Suppressor macrophage treated with lipopolysaccharide for 1 hour (primary cell): Measurements from ENCODE around the gene SH3D21.

Source experiments
- DNase-seq, 3 donors: peaks; one replicate each; pipeline ENCODE4 v3.0.0-alpha.2; 2020 to 2022

Gene SH3D21

DNA sequence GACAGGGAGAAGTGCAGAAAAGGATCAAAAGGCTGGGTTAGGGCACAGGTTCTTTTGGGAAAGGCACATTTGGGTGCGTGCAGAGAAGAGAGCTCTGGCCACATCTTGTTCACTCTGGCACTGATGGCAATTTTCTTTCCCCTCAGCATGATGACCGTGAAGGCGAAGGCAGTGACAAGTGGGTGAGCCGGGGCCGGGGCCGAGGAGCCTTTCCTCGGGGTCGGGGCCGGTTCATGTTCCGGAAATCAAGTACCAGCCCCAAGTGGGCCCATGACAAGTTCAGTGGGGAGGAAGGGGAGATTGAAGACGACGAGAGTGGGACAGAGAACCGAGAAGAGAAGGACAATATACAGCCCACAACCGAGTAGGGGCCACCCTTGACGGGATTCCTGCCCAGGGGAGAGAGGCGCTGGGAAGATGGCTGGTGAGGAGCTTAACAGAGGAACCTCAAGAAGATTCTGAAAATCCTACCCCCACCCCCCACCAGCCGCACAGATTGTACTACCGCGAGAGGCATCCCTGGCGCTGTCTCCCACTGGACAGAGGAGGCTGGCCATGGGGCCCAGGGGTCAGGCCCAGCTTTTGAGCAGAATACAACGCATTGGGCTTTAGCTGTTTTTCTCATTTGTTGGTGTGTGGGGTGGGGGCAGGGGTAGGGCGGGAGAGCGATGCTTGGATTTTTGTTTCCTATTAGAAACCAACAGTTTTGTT is 2.4 kb upstream of the SH3D21 start:
- DNase-seq = no peak

DNA sequence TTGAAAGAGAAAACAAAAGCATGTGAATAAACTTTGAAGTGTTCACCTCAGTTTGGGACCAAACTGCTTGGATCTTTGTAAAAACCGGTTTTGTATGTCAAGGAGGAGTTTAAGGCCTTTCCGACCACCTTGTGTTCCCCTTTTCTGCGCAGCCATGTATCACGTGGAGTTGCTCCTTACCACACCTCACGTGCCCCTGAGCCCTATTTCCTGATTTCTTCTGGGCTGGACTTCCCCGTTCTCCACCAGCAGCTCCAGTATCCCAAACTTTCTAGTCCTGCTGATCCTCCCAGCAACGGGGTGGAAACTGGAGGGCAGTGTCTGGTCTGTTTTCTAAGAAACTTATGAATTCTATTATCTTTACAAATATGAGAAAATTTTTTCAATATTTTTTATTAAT is 1.6 kb upstream of the SH3D21 start:
- peak; percentile 86 for DNase-seq

DNA sequence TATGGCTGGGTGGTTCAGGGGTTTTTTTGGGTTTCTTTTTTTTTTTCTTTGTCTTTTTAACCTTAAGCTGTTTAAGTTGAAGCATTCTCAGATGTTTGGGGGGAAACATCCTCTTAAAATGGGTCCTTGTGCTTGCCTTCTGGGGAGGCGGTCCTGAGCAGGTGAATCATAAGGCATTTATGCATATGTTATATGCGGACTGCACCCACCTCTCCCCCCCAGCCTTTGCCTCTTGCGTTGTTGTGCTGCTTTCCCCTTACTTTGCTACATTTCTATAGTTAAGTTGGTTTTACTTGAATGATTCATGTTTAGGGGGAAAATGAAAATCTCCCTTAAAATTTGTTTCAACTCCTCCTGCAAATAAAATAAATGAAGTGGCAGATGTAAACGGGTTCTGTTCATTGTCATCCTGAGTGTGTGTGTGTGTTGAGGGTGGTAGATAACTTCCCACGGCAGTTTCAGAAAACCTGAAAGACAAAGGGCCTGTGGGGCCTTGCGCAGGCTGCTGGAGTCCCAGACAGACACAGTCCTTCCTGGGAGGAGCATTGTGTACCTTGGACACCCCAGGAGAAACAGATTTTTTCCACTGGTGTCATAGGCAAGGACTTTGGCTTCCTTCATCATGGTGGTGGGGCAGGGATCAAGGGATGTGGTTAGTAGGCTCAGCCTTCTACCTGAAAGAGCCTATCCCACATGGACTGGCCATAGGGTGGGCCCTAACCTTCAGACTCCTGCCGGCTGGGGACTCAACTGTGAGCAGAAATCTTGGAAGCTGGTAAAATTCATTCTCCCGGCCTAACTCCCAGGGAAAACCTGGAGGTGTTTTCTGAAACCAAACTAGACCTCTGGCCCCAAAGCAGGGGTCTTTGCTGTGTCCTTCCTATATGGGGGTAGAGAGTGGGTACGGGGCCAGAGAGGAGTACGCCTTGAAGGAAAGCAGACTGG is 926 bp upstream of the SH3D21 start:
- DNase-seq = no peak

DNA sequence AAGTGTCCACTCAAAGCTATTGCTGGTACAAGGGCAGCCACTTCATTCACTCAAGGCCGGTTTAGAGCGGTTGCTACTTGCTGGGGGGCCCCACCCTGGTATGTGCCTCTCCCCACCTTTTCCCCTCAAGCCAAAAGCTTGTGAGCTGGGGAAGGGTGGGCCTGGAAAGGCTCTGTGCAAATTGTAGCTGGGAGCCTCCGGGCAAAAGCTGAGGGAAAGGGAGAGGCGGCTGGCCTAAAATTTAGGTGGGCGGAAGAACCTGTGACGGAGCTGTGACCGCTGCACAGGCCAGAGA is 306 bp upstream of the SH3D21 start:
- DNase-seq = no peak

DNA sequence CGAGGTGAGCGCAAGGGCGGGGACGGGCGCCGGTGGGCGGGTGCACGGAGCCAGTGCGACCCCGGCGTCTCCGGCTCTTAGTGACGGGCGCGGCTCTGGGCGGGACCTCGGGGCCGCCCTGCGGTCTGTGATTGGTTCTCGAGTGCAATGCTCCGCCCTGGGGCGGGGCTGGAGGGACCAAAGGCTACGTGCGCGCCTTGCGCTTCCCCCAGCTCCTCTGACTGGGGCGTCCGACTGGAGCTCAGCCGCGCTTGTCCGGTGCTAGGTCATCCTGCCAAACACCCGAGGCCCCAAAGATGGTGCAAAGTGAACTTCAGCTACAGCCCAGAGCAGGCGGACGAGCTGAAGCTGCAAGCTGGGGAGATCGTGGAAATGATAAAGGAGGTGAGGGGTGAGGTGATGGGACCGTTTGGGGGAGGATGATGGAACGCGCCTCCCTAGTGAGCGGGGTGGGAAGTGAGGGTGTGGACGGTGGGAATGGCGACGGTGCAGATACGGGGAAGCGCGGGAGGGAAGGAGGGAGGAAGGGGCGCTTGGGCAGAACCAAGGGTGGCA is 811 bp downstream of the SH3D21 start:
- peak; percentile 93 to 97 (median 95) for DNase-seq

DNA sequence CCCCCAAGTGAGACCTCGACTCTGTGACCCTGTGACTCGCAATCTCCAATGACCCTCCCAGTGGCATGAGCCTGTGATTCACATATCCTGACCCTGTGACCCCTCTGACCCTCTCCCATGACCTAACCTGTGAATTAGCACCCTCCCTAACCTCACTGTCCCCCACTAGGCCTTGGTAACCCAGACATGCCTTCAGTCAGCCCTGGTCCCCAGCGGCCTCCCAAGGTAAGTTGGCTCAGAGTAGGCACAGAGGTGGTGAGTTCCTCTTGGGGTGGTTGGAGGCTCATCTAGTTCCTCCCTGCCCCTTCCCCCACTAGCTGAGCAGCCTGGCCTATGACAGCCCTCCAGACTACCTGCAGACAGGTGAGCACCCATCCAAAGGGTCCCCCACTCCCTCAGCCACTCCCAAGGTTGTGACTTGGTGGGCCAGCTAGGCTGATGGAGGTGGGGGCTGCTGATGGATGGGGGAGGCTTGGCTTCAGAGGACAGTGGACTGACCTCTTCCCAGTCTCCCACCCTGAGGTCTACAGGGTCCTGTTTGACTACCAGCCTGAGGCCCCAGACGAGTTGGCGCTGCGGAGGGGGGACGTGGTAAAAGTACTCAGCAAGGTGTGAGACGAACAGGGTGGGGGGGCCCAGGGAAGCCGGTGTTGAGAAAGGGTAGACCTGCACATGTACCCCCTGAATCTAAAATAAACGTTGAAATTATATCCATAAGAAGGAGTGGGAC is 1.6 kb downstream of the SH3D21 start:
- peak in 2 of 3 donors; percentile 26 to 31 for DNase-seq

DNA sequence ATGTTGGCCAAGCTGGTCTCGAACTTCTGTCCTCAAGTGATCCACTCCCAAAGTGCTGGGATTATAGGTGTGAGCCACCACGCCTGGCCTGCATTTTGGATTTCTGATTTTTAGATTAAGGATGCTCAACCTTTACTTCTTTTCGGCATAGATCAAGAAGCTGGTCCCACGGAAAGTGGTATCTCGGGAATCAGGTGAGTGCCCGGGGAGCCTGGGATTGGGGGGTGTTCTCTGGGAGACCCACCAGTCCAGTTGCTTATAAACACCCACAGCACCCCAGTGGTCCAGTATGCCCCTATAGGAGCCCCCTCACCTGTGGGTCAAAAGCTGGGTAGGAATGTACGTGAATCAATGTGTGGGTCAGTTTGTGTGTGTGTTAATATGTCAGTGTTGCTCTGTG is 3.2 kb downstream of the SH3D21 start:
- no peak for DNase-seq

DNA sequence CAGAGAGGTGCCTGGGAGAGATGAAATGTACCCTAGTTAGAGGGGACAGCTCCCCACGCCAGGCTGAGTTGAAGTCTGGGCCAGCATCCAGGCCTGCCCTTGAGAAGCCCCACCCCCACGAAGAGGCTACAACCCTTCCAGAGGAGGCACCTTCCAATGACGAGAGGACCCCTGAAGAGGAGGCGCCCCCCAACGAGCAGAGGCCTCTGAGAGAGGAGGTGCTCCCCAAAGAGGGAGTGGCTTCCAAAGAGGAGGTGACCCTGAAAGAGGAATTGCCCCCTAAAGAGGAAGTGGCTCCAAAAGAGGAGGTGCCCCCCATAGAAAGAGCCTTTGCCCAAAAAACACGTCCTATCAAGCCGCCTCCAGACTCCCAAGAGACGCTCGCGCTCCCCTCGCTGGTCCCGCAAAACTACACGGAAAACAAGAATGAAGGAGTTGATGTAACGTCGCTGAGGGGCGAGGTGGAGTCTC is 14.2 kb downstream of the SH3D21 start:
- peak in 2 of 3 donors; percentile 28 to 30 for DNase-seq

DNA sequence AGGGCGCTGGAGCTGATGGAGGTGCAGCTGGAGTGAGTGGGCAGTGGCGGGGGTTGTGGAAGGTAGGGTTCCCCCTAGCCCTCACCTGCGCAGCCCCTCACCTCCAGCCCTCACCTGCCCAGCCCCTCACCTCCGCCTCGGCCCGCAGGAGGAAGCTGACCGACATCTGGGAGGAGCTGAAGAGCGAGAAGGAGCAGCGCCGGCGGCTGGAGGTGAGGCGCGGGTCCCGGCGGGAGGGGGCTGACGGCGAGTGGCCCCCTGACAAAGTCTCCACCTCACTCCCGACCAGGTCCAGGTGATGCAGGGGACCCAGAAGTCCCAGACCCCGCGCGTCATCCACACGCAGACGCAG is 14.6 kb downstream of the SH3D21 start:
- no peak for DNase-seq

DNA sequence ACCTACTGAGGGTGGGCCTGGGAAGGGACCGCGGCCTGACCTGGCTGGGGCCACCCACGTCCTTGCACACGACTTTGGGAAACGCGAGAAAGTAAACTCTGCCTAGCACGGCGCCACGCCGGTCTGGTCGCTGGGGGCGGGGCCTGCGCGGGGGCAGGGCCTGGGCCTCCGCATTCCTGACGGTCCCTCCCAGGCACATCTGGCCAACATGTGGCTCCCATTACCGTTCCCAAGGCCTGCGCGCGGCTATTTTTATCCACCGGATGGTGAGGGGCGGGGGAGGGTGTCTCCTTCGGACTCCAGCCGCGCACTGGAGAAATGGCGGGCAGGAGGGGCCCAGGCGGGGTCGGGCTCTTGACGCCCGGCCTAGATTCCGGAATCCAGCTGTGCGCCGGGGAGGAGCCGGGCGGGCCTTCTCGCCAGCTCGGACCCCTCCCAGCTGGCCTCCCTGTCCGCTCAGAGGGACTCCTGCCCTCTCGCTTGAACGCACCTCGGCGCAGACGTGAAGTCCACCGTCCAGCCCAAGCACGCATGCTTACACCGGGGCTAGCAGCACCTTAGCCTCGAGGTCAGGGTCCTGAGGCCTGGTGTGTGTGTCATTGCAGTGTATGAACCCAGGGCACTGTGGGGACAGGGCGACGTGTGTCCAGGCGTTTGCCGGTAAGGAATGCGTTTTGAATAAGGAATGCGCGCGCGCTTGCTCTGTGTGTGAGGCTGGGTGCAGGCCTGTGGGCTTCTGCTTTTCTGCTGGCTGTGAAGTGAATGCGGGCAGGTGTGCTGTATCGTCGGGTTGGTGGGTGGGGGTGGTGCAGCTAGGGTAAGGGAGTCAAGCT is 15.2 kb downstream of the SH3D21 start:
- DNase-seq = peak in 2 of 3 donors; percentile 47 to 63

DNA sequence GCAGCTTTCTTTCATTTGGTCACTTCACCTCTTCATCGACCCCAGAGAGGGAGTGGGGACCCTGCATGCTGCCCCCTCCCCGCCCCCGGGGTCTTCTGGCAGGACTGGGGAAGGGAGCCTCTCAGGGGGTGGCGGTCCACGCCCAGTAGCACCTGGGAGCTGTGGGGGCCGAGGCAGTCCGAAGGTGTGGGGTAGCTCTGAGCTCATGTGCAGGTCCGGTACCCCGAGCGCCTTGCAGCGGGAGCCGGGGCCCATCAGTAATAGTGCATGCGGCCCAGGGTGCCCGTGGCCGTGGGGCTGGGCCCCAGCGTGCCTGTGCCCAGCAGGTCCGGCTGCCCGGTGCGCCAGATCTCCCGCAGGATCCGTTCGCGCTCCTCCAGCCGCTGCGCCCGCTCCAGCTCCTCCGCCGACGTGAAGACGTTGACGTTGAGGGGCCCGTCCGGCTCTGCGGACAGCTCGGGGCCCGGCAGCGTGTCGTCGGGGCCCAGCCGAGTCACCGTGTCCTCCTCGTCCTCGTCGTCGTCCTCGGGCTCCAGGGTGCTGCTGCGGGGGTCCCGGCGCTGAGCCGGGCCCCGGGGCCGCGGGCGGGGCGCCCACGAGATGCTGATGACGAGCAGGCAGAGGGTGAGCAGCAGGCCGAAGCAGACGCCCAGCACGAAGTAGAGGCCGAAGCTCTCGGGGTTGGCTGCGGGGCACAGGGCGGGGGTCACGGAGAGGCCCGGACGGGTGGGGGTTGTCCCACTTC is 16.0 kb downstream of the SH3D21 start:
- DNase-seq = peak in 1 of 3 donors; percentile 22

DNA sequence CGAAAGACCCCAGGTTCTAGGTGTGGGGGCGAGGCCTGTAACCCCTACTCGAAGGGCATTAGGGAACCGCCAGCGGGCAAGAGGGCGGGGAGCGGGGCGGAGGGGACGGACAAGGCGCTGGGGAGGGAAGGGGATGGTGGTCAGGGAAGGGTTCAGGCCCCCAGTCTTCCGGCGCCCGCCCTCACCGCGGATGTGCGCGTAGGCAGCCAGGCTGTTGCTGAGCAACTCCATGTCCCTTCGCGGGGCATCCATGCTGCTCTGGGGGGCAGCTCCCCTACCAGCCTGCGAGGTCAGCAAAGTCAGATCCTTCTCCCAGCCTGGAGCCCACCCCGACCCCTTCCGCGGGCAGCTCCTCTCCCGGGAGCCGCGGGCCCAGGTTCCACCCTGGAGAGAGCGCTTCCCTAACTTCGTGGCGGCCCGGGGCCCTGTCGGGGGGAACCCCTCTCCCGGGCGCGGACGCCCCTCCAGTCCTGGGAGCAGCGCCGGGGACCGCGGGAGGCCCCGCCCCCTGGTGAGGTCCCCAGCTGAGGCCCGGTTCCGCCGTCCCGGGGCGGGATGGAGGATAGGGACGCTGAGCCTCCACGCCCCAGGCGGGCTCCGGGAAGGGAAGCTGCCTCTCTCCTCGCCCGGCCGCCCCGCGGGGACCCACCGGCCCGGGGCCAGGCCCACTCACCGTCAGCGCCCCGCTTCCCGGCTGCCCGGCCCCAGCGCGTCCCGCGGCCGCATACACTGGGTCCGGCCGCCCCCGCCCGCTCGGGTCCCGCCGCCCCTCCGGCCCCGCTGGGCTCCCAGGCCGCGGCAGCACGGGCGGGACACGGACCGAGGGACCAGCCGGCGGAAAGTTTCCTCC is 16.8 kb downstream of the SH3D21 start:
- DNase-seq = peak; percentile 38 to 69 (median 48)

DNA sequence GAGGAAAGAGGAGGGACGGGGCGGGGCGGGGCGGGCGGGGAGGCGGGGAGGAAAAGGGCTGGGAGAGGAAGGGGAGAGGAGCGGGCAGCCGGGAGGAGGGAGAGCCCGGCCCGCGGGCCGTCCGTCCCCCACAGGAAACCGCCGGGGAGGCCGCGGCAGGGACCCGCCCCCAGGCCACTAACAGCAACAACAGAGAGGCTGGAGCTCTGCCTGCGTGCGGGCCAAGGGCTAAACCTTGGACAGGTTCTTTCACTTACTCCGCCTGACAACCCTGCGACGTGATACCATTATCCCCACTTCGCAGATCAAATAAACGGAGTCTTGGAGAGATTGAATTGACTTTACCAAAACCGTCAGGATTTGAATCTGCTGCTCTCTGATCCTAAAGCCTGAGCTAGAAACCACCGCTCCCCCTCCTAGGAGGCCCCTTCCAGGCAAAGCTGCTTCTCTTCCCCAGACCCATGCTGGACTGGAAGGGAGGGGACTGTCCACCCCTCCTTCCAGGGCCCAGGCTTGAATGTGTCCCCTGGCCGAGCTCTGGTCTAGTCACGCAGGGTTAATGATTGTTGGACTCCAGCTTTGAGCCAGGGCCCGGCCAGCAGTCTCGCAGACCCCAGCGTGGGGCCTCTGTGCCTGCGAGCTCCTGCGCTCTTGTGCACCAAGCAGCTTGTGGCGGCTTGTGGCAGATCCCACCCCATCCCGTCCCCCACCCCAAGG is 17.6 kb downstream of the SH3D21 start, which contains the start of gene EVA1B:
TSS of gene EVA1B (minus strand) at position 10 of the 717 bp plus-strand sequence. CDS start 608 bp downstream, outside the sequence.
- DNase-seq = peak in 2 of 3 donors; percentile 65 to 80

DNA sequence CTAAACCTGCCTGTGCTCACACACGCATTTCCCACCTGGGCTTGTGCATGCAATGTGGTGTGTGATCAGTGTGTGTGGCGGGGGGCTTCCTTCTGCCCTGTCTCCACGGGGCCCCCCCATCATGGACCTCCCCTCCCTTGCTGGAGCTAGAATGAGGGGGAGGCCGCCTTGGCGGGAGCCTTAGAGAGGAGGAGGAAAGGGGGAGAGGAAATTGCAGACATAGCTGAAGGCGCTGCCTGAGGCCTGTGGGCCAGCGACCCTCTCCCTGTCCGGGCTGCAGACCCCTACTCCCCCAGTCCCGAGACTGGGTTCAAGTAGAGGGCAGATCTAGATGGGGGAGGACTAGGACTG is 18.2 kb downstream of the SH3D21 start:
- DNase-seq = no peak

DNA sequence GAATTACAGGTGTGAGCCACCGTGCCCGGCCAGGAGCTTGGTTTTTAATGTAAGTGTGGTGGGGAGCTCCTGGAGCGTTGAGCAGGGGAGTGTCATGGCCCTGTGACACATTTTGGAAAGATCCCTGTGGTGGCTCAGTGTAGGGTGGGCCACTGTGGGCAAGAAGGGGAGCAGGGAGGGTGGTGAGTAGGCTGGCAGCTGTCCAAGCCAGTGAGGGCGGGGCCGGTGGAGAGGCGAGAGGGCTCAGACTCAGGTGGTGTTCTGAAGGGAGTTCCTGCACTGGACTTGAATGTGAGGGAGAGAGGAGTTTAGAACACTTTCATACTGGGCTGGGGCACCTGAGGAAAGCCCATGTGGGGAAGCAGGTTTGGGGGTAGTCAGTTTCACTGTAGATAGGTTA is 20.3 kb downstream of the SH3D21 start:
- no peak for DNase-seq

DNA sequence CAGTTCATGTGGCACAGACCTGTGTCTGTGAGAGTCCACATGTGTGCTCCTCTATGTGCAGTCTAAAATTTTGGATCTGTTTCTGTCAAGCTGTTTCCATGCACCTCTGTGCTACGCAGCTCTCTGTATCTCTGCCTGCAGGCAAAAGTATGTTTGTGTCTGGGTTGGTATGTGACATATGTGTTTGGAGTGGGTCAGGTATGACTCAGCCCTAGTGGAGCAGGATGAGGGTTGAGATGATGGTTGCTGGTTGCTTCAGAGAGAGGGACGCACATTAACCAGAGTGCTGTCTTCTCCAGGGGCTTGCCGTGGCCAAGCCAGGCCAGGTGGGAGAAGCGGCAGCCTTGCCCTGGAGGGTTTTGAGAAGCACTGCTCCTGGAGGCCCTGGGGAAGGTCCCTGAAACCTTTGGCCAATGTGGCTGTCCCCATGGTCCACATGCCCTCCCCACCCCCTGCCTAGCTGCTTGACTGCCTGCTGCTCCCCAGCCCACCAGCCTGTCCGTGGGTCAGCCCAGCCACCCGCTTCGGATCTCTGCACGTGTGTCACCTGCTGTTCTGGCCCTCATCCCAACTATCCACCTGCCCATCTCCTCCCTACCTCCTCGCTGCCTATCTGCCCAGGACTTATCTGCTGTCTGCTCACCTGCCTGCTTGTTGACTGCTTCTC is 21.4 kb downstream of the SH3D21 start:
- no peak for DNase-seq

DNA sequence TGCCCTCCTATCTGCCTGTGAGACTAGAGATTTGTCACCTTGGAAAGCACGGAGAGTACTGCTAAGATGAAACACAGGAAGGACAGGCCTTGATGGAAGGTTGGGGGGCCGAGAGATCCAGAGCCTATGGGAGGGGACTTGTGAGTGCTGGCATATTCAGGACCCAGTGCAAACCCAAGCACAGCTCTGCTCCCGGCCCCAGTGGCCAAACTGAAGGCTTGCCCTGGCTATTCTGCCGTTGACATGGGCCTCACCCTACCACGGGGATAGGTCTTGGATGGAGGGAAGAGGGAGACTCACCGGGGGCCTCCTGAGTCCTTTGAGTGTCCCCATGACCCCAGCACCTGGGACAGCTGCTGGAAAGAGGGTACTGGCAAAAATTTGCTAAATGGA is 21.9 kb downstream of the SH3D21 start:
- DNase-seq = no peak

DNA sequence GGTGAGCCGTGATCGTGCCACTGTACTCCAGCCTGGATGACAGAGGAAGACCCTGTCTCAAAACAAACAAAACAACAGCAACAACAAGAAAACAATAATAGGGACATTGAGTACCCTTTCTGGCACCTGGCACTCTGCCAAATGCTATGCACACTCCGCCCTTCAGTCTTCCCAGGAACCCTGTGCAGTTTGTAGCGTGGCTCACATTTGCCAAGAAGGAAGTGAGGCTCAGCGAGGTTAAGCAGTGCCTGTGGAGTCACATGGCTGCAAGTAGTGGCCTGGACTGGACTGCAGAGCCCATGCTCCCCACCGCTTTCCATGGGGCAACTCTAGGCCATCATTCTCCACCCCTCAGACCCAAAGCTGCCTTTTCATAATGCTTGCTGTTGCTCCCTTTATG is 22.5 kb downstream of the SH3D21 start:
- DNase-seq = peak; percentile 63 to 68 (median 63)

DNA sequence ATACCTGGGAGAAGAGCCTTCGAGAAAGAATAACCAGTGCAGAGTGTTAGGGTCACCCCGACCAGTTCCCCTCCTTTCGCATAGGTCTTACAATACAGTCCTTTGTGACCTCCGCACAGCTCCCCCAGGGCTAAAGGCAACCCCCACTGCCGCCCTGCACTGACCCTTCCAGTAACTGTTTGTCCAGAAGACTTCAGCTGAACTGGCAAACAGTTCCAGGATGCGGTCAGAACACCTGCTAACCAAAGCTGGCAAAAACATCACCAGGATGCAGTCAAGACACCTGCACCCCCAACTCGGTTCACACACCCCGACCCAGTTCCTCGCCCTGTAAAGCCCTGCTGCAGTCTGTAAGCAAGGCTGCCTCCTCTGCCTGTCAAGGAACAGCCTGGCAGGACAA is 23.6 kb downstream of the SH3D21 start:
- no peak for DNase-seq
